GM12801 (cell line): ENCODE results near the gene MAST2.

Source experiments
- TF ChIP-seq, protein P1 (sequence below): IDR thresholded peaks from one replicate; pipeline ENCODE4 v1.5.1; 2011; ENCODE audit warnings: control low read depth; ENCODE audit not compliant: insufficient read length; ENCODE audit errors: extremely low read depth

MAST2 gene

DNA sequence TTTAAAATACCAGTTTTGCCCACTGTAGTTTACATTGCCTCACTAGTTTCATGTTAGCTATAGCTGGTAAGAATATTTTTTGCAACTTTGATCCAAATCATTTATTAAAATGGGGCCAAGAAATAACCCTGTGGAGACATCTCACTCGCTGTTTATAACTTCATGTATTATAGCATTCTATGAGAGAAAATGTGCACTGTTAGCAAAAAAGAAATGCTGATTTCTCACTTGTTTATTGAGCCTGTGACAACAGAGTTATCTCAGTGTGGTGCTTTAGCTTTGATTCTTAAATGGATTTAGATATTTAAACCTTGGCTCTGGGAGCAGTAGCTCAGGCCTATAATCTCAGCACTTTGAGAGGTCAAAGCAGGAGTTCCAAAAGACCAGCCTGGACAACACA is 201.1 kb downstream of the MAST2 start:
- TF ChIP-seq, protein P1, sequence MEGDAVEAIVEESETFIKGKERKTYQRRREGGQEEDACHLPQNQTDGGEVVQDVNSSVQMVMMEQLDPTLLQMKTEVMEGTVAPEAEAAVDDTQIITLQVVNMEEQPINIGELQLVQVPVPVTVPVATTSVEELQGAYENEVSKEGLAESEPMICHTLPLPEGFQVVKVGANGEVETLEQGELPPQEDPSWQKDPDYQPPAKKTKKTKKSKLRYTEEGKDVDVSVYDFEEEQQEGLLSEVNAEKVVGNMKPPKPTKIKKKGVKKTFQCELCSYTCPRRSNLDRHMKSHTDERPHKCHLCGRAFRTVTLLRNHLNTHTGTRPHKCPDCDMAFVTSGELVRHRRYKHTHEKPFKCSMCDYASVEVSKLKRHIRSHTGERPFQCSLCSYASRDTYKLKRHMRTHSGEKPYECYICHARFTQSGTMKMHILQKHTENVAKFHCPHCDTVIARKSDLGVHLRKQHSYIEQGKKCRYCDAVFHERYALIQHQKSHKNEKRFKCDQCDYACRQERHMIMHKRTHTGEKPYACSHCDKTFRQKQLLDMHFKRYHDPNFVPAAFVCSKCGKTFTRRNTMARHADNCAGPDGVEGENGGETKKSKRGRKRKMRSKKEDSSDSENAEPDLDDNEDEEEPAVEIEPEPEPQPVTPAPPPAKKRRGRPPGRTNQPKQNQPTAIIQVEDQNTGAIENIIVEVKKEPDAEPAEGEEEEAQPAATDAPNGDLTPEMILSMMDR: no peak

DNA sequence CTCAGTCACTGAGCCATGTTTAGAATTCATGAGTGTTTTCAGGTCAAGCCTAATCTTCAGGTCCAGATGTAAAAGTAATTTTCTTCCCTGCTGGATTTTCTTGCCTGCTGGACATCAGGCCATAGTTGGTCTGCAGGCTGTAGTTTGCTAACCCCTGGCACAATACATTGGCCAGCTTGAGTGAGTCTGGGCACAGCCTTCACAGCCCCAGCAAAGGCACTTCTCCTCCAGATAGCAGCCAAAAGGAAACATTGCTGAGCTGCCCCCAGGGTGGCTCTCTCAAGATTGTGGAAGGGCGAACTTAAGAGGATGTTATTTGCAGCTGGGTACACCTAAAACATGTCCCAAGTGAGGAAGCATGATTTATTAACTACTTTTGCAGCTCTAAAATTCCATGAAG is 202.2 kb downstream of the MAST2 start:
- TF ChIP-seq, protein P1: no peak

DNA sequence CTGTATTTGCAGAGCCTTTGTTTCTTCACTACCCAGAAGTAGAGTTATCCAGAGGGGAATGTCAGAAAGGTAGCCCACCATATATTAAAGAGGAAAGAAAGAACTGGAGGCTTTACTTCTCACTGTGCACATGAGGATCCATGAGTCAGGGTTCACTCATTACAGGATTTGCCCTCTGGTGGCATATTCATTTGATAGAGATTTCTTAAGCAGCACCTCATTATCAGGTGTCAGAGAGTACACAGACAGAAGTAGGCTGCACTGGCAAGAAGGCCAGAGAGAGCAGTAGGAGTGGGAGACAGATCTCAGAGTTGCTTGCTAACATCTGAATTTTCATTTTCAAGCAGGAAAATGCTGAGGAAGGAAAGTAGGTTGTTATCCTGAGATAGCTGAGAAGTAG is 205.2 kb downstream of the MAST2 start:
- TF ChIP-seq, protein P1: no peak

DNA sequence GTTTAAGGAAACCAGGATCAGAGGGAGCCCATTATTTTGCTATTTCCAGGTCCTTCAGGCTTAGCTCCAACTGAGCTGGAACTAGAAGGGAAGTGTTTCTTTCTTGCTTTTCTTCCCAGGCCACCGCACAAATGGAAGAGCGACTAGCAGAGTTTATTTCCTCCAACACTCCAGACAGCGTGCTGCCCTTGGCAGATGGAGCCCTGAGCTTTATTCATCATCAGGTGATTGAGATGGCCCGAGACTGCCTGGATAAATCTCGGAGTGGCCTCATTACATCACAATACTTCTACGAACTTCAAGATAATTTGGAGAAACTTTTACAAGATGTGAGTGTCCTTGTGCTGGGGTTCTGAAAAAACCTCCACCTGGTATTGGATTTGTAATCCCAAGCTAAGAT is 207.2 kb downstream of the MAST2 start:
- TF ChIP-seq, protein P1: no peak

DNA sequence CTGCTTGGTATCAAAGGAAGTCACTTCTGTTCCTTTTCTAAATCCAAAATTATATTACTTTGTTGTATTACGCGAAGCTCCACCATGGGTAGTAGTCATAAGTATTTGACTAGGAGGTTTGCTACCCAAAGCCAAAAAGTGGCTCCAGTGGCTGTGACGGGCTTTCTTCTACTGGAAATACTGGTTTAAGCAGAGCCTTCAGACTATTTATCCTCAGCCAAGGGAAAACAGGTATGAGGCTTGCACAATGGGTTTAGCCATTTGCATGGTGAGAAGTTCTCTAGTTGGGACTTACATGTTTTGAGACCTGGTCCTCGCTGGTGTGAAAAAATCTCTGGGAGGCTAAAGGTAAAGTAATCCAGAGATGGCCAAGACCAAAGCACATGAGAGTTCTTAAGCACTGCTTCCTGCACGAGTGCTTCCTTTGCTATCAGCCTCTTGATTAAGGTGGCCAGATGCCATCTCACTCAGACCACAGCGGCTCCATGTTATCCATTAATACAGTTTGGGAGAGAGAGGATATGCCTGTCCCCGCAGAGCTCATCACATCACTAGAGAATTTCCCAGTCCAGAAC is 207.8 kb downstream of the MAST2 start:
- TF ChIP-seq, protein P1: no peak

DNA sequence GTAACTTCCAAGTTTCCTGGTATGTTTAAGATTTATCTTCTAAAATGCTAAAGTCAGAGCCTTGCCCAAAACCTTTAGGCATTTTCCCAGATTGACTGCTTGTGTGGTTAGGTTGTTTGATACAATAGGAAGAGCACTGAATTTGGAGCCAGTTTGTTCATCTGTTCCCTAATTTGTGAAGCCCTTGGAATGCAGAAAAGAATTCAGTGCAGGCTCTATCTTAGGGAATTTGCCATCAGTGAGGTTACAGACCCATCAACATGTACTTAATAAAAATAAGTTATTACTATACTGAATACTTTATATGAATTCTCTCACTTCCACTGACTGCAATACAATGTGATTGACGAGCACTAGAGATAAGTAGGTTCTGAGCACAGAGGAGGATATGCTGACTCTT is 208.8 kb downstream of the MAST2 start:
- TF ChIP-seq, protein P1: no peak

DNA sequence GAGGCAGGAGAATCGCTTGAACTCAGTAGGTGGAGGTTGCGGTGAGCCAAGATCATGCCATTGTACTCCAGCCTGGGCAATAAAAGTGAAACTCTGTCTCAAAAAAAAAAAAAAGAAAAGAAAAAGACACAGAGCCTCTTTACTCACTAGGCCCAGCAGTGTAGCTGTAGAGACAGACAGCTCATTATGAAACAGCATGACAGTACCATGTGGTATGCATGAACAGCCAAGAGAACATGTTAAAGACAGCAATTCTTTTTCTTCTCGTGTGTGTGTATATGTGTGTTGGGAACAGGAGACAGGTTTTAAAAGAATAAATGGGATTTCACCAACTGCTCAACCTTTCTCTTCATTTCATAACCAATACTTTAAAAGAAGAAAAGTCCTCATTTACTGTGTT is 210.2 kb downstream of the MAST2 start:
- TF ChIP-seq, protein P1: no peak

DNA sequence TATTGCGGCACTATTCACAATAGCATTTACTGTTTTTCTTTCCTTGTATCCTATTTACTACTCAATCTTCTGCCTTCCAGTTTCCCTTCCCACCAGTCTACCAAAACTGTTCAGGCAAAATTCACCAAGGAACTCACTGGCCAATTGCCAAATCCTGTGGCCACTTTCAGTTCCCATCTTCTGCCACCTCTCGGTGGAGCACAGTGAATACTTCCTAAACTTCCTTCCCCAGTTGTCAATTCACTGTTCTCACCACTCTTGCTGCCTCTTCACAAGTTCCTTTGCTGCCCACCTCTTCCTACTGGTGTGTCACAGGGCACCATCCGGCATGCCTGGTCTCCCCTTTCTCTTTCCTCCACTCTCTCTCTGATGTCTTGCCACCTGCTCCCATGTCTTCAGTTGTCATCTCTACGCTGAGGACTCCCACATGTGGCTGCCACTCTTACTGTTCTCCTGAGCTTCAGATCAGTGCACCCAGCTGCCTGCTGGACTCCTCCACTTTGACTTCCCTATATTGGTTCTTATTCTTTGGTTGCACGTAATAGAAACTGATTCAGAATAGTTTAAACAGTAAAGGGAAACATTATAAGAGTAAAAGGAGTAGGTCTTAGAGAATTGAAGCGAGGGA is 214.6 kb downstream of the MAST2 start:
- TF ChIP-seq, protein P1: no peak
